Hepatocyte (in vitro differentiated cells): ENCODE measurements around the gene PHYKPL. TPM values are rescaled to one million over a fixed set of nuclear protein-coding genes. Genes with fewer than 3 reads are reported as not detected.

Experiments
- DNase-seq: peaks from one replicate; pipeline ENCODE4 v3.0.0-alpha.2; 2016; ENCODE audit warnings: low spot score
- H2AFZ ChIP-seq: fragments of 200-600 bp; sonication (generic); 2 replicates; pipeline ENCODE4 v1.6.0; 2016; ENCODE audit warnings: antibody characterized with exemption, mild to moderate bottlenecking
- H3K27ac ChIP-seq: fragments of 200-600 bp; sonication (generic); 2 replicates; pipeline ENCODE4 v1.5.1; 2016; ENCODE audit warnings: mild to moderate bottlenecking
- H3K27me3 ChIP-seq: fragments of 200-600 bp; sonication (generic); 2 replicates; pipeline ENCODE4 v1.6.1; 2016
- H3K36me3 ChIP-seq: fragments of 200-600 bp; sonication (generic); replicated peaks from 2 replicates; pipeline ENCODE4 v1.5.1; 2016; ENCODE audit warnings: low read depth; ENCODE audit not compliant: insufficient read depth
- H3K4me1 ChIP-seq: fragments of 200-600 bp; sonication (generic); 2 replicates; pipeline ENCODE4 v1.5.1; 2016; ENCODE audit warnings: mild to moderate bottlenecking, moderate library complexity; ENCODE audit not compliant: insufficient read depth
- H3K4me2 ChIP-seq: fragments of 200-600 bp; sonication (generic); 2 replicates; pipeline ENCODE4 v1.6.0; 2016
- H3K4me3 ChIP-seq: fragments of 200-600 bp; sonication (generic); 2 replicates; pipeline ENCODE4 v1.5.1; 2016; ENCODE audit warnings: mild to moderate bottlenecking
- H3K79me2 ChIP-seq: fragments of 200-600 bp; sonication (generic); 2 replicates; pipeline ENCODE4 v1.6.0; 2017; ENCODE audit warnings: mild to moderate bottlenecking
- H3K9me2 ChIP-seq: fragments of 200-600 bp; sonication (generic); replicated peaks from 2 replicates; pipeline ENCODE4 v1.6.0; 2017; ENCODE audit warnings: mild to moderate bottlenecking; ENCODE audit not compliant: insufficient read depth
- H3K9me3 ChIP-seq: fragments of 200-600 bp; sonication (generic); 2 replicates; pipeline ENCODE4 v1.5.1; 2016; ENCODE audit warnings: low read depth, mild to moderate bottlenecking
- H4K20me1 ChIP-seq: fragments of 200-600 bp; sonication (generic); 2 replicates; pipeline ENCODE4 v1.6.0; 2016; ENCODE audit warnings: mild to moderate bottlenecking; ENCODE audit not compliant: insufficient read depth, poor library complexity, severe bottlenecking
- CTCF ChIP-seq: fragments of 200-600 bp; sonication (generic); IDR thresholded peaks from 2 replicates; pipeline ENCODE4 v1.5.1; 2016; ENCODE audit warnings: antibody characterized with exemption, mild to moderate bottlenecking; ENCODE audit not compliant: poor library complexity
- EZH2 ChIP-seq: fragments of 200-600 bp; sonication (generic); IDR thresholded peaks from 2 replicates; pipeline ENCODE4 v1.6.1; 2016; ENCODE audit warnings: antibody characterized with exemption, mild to moderate bottlenecking, borderline replicate concordance
- EZH2phosphoT487 ChIP-seq: fragments of 200-600 bp; sonication (generic); IDR thresholded peaks from one replicate; pipeline ENCODE4 v1.6.1; 2018; ENCODE audit warnings: antibody characterized with exemption, mild to moderate bottlenecking, low read depth, moderate library complexity; ENCODE audit not compliant: unreplicated experiment, severe bottlenecking
- WGBS: methylation state at CpG from one replicate; pipeline ENCODE4 v1.1.6; 2016; ENCODE audit warnings: low lambda C conversion rate; ENCODE audit errors: missing lambda C conversion rate; 5-methylcytosine and 5-hydroxymethylcytosine counted together
- polyA plus RNA-seq: library from polyadenylated mRNA; unstranded; fragments of >200 nt; fragmentation: Nextera tagmentation; extraction: Ambion mirVana; gene quantifications from 2 replicates; pipeline ENCODE4 v1.2.1, GENCODE V29; 2016
- total RNA-seq: library from RNA; depleted of rRNA; stranded (reverse); fragments of >200 nt; gene quantifications from 2 replicates; pipeline ENCODE4 v1.2.3, GENCODE V29; 2014

Gene PHYKPL
- total and polyA plus RNA-seq, 2 experiments from 2014 or later: 40.3 to 60.0 TPM

DNA sequence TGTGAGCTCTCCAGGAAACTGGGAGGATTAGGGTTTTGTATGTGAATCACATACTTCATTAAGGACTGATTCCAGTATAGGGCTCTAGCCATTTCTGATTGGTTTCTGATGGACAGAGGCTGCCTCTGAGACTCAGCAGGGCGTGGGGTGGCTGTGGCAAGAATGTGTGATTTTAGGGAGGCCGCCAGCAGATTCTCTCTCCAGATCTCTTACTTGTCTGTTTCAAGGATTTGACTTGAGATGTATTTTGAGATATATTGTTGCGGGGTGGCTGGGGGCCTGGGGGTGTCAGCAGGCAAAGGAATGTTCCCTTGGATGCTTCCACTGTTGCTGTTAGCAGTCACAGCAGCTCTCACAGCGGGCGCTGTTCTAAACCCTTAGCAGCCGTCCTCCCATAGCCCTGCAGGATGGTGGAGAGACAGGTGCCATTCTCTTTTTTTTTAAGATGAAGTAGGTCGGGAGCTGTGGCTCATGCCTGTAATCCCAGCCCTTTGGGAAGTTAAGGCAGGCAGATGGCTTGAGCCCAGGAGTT is 36.3 kb downstream of the PHYKPL start:
- Histone ChIP-seq H3K9me3 (no peaks in the 10 kb centered on the region), H3K4me3 (no peak overlapping the region), H3K36me3 (no peaks in the 10 kb centered on the region), H3K4me1 (no peaks in the 10 kb centered on the region), H3K79me2 (no peaks in the 10 kb centered on the region), H3K9me2 (no peaks in the 10 kb centered on the region), H3K27ac (no peak overlapping the region), H2AFZ (no peak overlapping the region), H4K20me1 (no peaks in the 10 kb centered on the region), H3K27me3 (no peaks in the 10 kb centered on the region), H3K4me2 (no peak overlapping the region)
- TF ChIP-seq CTCF: no peak
- TF ChIP-seq EZH2phosphoT487: no peak
- no peak for TF ChIP-seq EZH2
- DNase-seq: no peak
- WGBS: 78% methylated on average over 7 of the region's 7 CpGs

DNA sequence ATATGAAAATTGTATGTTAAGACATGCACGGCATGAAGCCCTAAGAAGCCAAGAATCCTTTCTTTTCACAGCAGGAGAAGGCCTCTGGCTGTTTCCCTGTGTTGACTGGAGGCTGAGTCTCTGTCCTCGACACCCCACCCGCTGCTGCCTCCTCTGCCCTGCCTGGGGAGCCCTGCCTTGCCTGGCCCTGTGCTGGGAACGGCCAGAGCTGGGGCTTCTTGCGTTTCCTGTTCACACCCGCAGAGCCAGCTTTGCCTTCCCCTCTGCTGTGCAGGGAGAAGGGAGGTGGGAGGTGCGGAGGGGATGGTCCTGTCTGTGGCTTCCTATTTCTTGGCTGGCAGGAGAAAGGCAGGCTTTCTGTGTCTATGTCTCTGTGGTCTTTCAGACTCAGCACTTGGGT is 38.6 kb downstream of the PHYKPL start:
- Histone ChIP-seq H3K4me1 (no peaks in the 10 kb centered on the region), H3K9me2 (no peaks in the 10 kb centered on the region), H3K27ac (no peak overlapping the region), H3K9me3 (no peaks in the 10 kb centered on the region), H3K4me2 (no peak overlapping the region), H2AFZ (no peak overlapping the region), H3K79me2 (no peaks in the 10 kb centered on the region), H3K36me3 (no peaks in the 10 kb centered on the region), H4K20me1 (no peaks in the 10 kb centered on the region), H3K4me3 (no peak overlapping the region), H3K27me3 (no peaks in the 10 kb centered on the region)
- DNase-seq: no peak
- WGBS: 58% methylated on average over 7 of the region's 7 CpGs
- TF ChIP-seq EZH2phosphoT487 (no peak), CTCF (no peak), EZH2 (no peak)

DNA sequence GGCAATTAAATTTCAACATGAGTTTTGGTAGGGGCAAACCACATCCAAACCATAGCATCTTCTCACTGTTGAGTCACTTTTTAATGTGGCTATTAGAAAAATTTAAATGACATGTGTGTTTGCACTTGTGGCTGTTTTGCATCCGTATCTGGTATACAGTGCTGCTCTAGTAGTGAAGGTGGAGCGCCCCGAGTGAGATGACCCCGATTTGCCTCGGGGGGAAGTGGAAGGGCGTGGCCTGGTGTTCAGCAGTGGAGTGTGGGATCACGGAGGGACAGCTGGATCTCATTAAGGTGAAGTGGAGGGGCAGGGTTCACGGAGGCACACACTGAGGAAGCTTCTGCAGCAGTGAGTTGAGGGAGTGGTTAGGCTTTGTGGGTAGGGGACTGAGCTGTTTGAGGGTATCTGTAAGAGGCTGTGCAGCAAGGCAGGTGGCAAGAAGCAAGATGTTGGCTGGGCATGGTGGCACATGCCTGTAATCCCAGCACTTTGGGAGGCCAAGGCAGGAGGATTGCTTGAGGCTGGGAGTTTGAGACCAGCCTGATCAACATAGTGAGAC is 39.3 kb downstream of the PHYKPL start:
- Histone ChIP-seq H3K27ac (no peak overlapping the region), H3K9me2 (no peaks in the 10 kb centered on the region), H3K79me2 (no peaks in the 10 kb centered on the region), H3K9me3 (no peaks in the 10 kb centered on the region), H3K27me3 (no peaks in the 10 kb centered on the region), H3K36me3 (no peaks in the 10 kb centered on the region), H3K4me2 (no peak overlapping the region), H2AFZ (no peak overlapping the region), H3K4me3 (no peak overlapping the region), H4K20me1 (no peaks in the 10 kb centered on the region), H3K4me1 (no peaks in the 10 kb centered on the region)
- no peak for DNase-seq
- TF ChIP-seq EZH2phosphoT487 (no peak), CTCF (no peak)
- 69% methylated on average over 8 of the region's 8 CpGs for WGBS

GRCh38 chr5:178192787-178193186 is 39.8 kb downstream of the PHYKPL start:
- Histone ChIP-seq H3K79me2 (no peaks in the 10 kb centered on the region), H3K36me3 (no peaks in the 10 kb centered on the region), H3K4me3 (no peak overlapping the region), H3K4me1 (no peaks in the 10 kb centered on the region), H3K4me2 (no peak overlapping the region), H3K9me2 (no peaks in the 10 kb centered on the region), H3K9me3 (no peaks in the 10 kb centered on the region), H4K20me1 (no peaks in the 10 kb centered on the region), H3K27ac (no peak overlapping the region), H2AFZ (no peak overlapping the region), H3K27me3 (no peaks in the 10 kb centered on the region)
- TF ChIP-seq EZH2 (no peak), EZH2phosphoT487 (no peak), CTCF (no peak)
- 93% methylated on average over 7 of the region's 7 CpGs for WGBS
- no peak for DNase-seq
